HG03575 (cell line): ENCODE measurements around the gene DNAH11.
"Not testable (repeated sequence)": the region's sequence is repeated elsewhere in the genome, so short reads cannot be mapped to it uniquely, and the experiment has no call there.

Experiments used
- ATAC-seq: cut with Tn5 transposase; IDR thresholded peaks from one replicate; pipeline ENCODE4 v1.9.1; 2021; ENCODE audit not compliant: unreplicated experiment, insufficient number of reproducible peaks, low FRiP score; ENCODE audit errors: extremely low read depth

Gene DNAH11

DNA sequence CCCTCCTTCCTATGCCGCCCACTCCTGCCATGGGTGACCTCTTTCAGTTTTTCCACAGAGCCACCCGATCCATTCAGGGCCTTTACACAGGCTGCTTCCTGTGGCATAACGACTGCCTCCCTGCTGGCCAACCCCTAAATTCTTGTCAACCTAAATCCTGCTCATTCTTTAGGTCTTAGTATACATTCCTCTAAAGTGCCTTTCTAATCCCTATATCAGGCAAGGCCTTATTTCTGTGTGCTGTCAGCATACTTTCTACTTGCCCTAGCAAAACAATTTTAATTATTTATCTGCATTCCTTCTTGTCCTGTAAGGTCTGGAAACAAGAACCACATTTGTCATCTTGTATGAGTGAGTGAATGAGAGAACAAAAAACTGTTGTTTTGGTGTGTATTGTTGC, 132.4 kb downstream of the DNAH11 start:
- ATAC-seq: no peak

DNA sequence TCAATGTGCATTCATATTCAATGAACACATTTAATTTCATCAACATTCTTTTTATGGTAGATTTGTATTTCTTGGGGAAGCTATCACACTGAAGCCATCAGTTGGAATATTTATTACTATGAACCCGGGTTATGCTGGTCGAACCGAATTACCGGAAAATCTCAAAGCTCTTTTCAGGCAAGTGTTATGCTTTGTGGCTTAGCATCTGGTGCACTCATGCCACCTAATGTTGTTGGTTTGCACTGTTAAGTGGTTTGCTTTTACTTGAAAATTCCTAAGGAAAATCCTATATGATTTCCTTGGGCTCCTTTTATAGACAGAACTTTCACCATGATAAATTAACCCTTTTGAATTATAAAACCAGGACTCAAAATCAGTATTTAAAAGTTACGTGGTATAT, 147.9 kb downstream of the DNAH11 start:
- ATAC-seq: no peak

DNA sequence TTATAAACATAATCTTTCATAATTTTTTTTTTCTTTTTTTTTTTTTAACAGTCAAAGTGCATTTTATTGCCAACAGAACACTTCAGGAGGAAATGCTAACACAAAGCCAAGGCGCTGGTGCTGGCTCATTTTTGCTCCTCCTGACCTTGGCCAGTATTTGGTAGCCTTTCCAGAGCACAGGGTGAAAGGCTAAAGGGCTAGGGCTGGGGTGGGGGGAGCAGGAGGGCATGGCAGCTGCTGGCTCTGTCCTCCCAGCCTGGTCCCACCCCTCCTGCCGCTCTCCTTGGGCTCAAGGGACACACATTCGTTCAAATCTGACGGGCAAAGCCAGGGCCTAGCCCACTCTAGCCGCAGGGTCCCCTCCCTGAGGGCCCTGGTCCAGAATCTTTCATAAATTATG, 148.3 kb downstream of the DNAH11 start:
- ATAC-seq: not testable (repeated sequence)

DNA sequence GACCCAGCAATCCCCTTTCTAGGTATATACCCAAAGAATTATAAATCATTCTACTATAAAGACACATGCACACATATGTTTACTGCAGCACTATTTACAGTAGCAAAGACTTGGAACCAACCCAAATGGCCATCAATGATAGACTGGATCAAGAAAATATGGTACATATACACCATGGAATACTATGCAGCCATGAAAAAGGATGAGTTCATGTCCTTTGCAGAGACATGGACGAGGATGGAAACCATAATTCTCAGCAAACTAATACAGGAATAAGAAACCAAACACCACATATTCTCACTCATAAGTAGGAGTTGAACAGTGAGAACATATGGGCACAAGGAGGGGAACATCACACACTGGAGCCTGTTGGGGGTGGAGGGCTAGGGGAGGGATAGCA, 157.7 kb downstream of the DNAH11 start:
- not testable (repeated sequence) for ATAC-seq

DNA sequence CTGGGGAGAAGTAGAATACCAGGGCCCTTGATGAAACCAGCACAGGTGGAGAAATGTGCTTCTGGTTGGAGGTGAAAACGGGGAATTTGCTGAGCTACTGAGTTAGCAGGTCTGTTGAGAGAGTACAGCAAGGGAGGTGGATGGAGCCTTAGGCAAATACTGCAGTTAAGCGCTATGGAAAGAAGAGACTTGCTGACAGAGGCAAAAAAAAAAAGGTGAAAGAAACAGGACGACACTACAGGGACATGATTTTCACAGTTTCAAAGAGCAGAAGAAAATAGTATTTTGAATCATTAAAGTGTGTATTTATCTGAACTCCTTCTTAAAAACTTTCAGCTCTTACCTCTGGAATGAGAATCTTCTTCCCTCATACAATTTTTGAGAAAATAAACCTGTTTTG, 159.5 kb downstream of the DNAH11 start:
- ATAC-seq: no peak

DNA sequence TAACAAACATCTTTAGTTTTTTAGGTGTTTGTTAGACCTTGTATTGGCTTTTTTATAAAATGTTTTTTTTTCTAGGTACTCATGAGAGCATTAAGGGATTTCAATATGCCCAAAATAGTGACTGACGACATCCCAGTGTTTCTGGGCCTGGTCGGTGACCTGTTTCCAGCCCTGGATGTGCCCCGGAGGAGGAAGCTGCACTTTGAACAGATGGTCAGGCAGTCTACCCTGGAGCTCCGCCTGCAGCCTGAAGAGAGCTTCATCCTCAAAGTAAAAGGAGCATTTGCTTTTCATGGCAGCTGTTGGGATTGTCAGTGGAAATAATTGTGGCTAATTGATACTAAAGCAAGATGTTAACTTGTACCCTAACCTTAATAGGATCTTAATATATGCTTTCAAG, 161.5 kb downstream of the DNAH11 start:
- no peak for ATAC-seq

DNA sequence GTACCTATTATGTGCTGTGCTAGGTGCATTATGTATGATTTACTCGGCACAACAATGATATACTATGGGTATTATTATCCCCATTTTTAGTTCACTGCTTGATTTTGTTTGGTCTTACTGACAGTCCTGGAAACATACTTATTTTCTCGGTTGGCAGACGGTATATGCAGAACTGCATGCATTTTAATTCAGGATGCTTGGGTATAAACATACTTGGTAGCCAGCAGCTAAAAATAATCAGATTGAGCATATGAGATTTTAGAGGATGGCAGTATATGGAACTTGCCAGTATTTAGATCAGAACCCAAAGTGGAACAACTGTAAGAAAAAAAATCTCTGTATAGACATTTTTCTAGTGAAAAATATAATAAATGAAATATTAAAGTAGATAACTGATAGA, 163.3 kb downstream of the DNAH11 start:
- no peak for ATAC-seq

DNA sequence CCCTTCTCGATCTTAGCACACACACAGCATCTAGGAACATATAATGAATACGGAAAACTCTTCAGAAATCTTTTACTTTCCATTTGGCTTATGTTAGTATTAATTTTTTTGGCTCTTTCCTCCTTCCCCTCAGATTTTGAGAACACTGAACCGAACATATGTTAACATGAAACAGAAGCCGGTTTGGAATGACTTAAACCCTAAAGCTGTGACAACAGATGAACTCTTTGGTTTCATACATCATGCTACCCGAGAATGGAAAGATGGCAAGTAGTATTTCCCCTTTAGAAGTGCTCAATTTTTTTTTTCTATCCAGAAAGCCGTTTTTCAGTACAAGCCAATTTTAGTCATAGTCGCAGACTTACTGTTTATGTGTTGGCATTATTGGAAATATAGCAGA, 164.7 kb downstream of the DNAH11 start:
- no peak for ATAC-seq

DNA sequence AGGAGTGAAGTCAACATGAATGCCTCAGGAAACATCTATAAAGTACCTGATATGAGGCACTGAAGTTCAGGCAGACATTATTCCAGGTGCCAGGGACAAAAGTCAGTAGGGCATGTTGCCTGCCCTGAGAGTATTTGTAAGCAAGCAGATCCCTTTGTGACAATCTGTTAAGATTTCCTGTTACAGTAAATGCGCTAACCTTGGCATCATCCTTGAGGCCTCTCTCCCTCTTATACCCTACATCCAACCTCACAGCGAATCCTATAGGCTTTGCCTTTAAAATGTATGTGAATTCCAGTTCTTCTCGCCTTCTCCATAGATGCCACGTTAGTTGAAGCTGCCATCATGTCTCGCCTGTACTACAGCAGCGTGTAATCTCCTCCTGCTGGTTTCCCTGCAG, 165.3 kb downstream of the DNAH11 start:
- ATAC-seq: no peak

DNA sequence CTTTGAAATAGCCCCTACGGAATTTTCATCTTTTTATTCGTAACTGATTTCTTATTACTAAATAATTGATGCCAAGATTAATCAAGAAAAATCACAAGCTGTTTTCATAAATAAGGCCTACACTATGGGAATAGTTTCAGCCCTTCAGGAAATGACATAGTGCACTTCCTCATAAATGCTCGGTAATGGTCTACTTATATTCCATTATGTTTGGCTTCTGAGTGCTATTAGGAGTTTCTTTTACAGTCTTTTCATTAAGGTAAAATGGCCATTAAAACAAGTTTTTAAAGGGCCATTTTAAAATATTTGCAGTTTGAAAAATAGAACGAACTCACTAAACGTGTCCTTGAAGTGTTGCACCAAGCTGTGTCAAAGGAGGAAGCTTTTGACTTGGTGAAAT, 174.5 kb downstream of the DNAH11 start:
- ATAC-seq: no peak

DNA sequence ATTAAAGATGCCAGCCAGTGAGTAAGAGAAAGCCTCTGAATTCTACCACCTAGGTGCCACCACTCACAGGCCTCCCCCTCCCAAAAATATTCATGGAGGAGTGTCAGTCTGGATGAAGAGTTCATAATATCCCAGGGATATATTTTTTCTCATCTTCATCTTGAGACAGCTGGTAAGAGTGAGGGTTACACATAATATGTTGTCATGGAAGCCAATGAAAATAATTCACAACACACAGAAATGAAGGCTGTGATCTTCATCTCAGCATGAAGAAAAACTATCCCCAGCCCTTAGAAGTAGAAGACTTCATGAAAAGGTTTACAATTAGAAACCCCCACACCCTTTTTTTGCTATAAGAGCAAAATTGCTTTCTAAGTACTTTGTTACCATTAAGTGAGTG, 175.6 kb downstream of the DNAH11 start:
- ATAC-seq: no peak

DNA sequence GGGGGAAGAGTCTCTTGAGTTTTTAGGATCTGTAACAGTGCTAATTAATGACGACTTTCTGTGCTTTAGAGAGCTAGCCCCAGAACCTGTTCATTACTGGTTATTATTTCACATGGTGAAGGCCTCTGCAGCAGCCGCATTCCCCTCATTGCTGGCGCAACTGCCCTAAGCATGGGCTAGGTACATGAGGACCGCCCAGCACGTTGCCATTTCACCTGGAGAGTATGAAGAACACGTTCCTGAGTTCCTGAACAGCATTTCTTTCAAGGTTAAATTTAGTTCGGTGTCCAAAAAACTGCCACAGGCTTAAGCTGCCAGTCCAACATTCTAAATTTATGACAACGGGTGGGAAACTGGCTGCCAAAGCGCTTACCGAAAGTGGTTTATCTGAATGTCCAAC, 177.0 kb downstream of the DNAH11 start:
- ATAC-seq: no peak

DNA sequence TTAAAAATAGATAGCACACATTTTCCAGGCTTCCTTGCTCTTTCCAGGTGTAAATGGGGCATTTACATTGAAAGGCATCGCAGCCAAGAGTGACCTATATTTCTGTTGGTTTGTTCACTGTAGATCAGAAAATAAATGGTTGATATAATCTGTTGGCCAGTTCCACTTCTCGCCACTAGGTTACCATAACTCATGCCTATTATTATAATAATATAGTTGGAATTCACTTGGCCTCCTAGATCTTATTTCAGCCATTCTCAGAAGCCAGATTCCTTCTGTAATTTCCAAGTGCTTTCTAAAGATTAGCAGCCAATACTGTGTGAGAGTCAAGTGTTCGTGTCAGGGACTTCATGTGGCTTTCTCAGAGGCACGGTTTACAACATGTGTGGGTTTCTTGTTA, 179.5 kb downstream of the DNAH11 start:
- no peak for ATAC-seq

DNA sequence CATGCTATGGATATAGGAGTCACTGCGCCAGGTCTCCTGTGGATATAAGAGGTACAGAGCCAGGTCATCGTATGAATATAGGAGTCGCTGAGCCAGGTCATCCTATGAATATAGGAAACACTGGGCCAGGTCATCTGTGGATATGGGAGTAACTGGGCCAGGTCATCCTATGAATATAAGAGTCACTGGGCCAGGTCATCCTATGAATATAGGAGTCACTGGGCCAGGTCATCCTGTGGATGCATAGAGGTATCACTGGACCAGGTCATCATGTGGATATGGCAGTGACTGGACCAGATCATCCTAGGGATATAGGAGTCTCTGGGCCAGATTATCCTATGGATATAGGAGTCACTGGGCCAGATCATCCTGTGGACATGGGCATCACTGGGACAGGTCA, 181.7 kb downstream of the DNAH11 start:
- no peak for ATAC-seq

DNA sequence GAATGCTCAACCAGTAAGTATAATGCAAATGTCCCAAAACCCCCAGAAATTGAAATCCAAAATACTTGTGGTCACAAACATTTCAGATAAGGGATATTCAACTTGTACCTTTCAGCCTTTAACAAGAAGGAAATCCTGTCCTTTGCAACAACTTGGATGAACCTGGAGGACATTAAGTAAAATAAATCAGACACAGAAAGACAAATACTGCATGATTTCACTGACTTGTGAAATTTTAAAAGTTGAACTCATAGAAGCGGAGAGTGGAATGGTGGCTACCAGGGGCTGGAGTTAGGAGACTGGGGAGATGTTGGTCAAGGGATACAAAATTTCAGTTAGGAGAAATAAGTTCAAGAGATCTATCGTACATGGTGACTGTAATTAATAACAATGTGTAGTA, 187.6 kb downstream of the DNAH11 start:
- ATAC-seq: no peak

DNA sequence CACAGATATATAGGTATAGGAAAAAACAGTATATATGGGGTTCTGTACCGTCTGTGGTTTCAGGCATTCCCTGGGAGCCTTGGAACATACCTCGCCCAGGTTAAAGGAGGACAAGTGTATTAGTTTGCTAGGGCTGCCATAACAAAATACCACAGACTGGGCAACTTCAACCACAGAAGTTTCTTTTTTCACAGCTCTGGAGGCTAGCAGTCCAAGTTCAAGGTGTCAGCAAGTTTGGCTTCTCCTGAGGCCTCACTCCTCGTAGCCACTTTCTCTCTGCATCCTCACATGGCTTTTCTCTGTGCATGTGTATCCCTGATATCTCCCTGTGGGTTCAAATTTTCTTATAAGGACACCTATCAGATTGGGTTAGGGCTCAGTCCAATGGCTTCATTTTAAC, 189.1 kb downstream of the DNAH11 start:
- ATAC-seq: no peak

DNA sequence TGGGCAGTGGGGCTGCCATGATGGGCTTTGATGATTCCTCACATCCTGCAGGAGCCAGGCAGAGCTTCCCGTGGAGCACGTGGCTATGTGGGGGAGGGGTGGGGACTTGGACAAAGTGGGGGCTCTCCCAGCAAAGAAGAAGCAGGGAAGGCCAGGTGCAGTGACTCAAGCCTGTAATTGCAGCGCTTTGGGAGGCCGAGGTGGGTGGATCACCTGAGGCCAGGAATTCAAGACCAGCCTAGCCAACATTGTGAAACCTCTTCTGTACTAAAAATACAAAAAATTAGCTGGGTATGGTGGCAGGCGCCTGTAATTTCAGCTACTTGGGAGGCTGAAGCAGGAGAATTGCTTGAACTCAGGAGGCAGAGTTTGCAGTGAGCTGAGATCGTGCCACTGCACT, 190.1 kb downstream of the DNAH11 start:
- not testable (repeated sequence) for ATAC-seq

DNA sequence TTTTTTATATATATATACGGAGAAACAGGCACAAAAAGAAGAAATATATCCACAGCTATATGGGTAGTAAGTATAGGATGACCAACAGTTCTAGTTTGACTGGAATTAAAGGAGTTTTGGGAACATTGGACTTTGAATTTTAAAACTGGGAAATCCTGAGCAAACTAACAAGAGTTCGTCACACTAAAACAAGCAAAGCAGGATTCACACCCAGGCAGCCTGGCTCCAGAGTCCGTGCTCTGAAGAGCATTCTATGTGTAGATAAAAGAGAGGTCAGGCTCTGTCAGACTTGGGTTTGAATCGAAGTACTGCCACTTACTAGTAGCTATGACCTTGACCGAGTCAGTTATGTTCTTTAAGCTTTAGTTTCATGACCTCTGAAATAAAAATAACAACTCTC, 191.0 kb downstream of the DNAH11 start:
- ATAC-seq: no peak

DNA sequence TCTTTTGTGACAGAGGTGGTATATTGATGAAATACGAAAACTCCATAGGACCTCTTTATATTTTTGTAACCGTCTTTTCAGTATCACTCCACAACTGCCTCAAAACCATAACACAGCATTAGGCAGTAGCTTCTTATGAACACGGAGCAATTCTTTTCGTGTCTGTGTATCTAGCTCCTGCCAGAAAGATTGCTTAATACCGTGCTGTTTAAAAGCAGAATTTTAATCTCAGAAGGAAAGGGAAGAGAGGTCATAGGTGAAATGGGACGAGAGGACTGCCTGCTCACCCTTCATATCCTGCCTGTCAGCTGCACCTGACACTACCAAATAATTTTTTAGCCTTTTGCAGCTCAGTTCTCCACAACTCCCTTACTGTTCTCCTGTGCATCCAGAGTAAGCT, 200.7 kb downstream of the DNAH11 start:
- ATAC-seq: no peak

DNA sequence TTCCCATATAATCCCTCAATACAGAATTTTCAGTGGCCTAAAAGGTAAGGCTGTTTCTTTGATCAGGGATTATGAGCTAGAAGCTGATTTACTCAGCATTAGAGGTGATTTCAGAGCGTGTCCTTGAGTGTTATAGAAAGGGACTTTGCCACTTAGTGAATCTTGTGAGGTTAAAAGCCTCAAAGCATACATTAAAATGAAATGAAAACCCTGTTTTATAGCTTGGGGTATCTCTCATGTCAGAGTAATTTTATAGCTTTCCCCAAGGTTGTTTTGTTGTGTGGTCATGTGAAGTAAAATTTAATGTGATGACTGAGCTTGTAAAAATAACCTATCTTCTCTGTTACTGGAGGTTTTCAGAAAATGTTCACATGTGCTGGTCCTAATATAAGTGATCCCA, 204.1 kb downstream of the DNAH11 start:
- no peak for ATAC-seq

DNA sequence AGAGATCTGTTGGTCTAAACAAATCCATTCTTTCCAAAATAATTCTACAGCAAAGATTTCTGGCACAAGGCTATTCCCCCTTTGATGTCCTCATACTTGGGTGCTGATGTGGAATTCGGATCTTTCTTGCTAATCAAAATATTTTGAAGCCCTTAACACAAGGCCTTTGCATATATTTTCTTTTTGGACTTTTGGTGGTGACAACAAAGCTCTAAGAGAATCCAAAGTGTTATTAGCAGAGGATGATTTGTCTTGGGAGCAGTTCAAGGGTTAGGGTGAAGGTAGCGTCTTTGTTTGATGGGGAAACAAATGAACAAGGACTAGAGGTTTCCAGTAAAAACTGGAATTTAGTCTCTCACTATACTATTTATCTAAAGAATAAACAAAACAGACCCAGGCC, 205.0 kb downstream of the DNAH11 start:
- no peak for ATAC-seq

DNA sequence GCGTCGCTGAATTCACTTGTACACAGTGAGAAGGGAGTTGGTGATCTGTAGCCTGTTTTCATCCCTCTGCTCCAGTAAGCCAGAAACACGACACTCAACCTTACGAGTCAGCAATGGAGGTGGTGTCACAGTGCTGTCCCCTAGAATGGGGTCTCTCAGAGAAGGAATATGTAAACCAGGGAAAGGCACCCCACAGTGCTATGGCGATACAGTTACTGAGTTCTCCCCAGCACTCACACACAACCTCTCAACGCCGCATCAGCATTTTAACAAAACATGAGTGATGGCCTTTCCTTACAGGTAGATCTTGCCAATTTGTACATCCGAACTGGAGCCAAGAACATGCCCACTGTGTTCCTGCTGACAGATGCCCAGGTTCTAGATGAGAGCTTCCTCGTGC, 206.5 kb downstream of the DNAH11 start:
- ATAC-seq: no peak
